Fibroblast of the aortic adventitia (primary cell): ENCODE results near the gene TEF. TPM values are rescaled to one million over a fixed set of nuclear protein-coding genes. Genes with fewer than 3 reads are reported as not detected.

Experiments
- DNase-seq: peaks from one replicate; pipeline ENCODE4 v3.0.0-alpha.2; 2010; ENCODE audit warnings: low read depth
- H3K4me3 ChIP-seq: 2 replicates; pipeline ENCODE4 v1.5.1; 2011; ENCODE audit warnings: low read depth, mild to moderate bottlenecking, control low read depth, low read length, moderate library complexity
- CTCF ChIP-seq: IDR thresholded peaks from 2 replicates; pipeline ENCODE4 v1.5.1; 2011; ENCODE audit warnings: mild to moderate bottlenecking, low read length, control low read depth, inconsistent platforms; ENCODE audit not compliant: insufficient read depth
- total RNA-seq: library from RNA; depleted of rRNA; stranded (reverse); fragments of >200 nt; gene quantifications from 2 replicates; pipeline ENCODE4 v1.2.3, GENCODE V29; 2012; ENCODE audit warnings: low replicate concordance

TEF gene
- total RNA-seq, 1 donor = 17.4 TPM

- no peak for TF ChIP-seq CTCF
- no peak overlapping the region for H3K4me3 ChIP-seq
These were observed 33.8 kb downstream of the TEF start for GRCh38 chr22:41415554-41415953.

GRCh38 chr22:41417622-41418390 lies 36.1 kb downstream of the TEF start:
- DNase-seq = no peak
- no peak overlapping the region for H3K4me3 ChIP-seq
- TF ChIP-seq CTCF = no peak

More at GRCh38 chr22:41415554-41415953, 33.8 kb downstream of the TEF start:
- DNase-seq = no peak

GRCh38 chr22:41418717-41419116 lies 37.0 kb downstream of the TEF start:
- no peak for DNase-seq
- no peak for TF ChIP-seq CTCF
- no peak overlapping the region for H3K4me3 ChIP-seq

GRCh38 chr22:41425660-41426365 lies 44.1 kb downstream of the TEF start:
- no peak for TF ChIP-seq CTCF
- DNase-seq = no peak
- H3K4me3 ChIP-seq = no peak overlapping the region

GRCh38 chr22:41429232-41429950 lies 47.6 kb downstream of the TEF start:
- no peak for DNase-seq

GRCh38 chr22:41429951-41430332 lies 48.2 kb downstream of the TEF start:
- no peak for DNase-seq
- TF ChIP-seq CTCF = no peak
- H3K4me3 ChIP-seq = no peak overlapping the region

More at GRCh38 chr22:41429232-41429950, 47.6 kb downstream of the TEF start:
- H3K4me3 ChIP-seq = no peak overlapping the region
- TF ChIP-seq CTCF = no peak
